DMS153 (cell line): ENCODE results near the gene GATB.

Experiments
- DNase-seq: peaks from one replicate; lab custom pipeline; 2025; lab: John Stamatoyannopoulos, UW

Gene GATB

DNA sequence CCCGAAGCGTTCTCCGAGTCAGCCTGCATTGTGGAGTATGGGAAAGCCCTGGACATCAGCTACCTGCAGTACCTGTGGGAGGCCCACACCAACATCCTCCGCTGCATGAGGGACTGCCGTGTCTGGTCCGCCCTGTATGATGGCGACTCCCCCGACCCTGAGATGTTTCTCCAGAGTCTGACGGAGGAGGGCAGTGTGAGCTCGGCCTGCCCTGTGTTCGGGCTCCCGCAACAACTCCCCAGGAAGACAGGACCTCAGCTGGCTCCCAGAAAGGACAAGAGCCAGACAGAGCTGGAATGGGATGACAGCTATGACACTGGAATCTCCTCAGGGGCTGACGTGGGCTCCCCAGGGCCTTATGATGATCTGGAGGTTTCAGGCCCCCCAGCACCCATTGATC lies 111.3 kb downstream of the GATB start:
- no peak for DNase-seq

DNA sequence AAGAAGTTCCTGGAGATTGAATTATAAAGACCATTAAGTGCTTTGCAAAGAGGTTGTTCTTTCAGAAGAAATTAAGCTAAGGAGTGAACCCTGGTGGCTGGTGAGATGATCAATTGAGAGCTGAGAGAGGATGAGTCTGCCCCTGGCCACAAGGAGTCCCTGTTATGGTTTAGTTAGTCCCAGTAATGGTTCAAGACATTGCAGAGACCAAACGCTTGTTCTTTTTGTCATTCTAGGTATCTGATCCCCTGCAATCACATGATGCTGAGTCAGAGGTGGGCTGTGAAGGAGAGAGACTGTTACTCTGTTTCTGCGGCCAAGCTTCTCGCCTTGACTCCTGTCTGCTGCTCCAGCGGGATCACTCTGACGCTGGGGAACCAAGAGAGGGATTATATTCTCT lies 114.5 kb downstream of the GATB start:
- no peak for DNase-seq

- DNase-seq, result no peak
These were observed 116.2 kb downstream of the GATB start for GRCh38 chr4:151644622-151645021.

- no peak for DNase-seq
These were observed 117.2 kb downstream of the GATB start for GRCh38 chr4:151643564-151643963.

DNA sequence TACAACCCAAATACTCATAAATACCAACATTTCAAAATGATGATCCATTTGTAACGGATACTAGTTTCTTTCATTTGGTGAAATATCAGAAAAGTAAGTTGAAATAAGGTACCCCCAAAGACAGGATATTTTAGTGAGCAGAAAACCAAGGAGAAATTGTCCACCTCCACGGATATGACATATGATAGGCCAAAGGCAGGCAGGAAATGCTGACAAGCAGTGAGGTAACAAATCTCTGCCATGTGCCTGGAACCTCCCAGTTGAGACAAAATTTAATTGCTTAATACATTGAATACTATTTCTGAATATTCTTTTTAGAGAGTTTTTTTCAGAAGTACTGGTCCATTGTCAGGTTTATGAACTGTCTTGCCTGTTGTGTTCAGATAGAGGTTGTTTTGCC lies 118.8 kb downstream of the GATB start:
- DNase-seq, result no peak

DNA sequence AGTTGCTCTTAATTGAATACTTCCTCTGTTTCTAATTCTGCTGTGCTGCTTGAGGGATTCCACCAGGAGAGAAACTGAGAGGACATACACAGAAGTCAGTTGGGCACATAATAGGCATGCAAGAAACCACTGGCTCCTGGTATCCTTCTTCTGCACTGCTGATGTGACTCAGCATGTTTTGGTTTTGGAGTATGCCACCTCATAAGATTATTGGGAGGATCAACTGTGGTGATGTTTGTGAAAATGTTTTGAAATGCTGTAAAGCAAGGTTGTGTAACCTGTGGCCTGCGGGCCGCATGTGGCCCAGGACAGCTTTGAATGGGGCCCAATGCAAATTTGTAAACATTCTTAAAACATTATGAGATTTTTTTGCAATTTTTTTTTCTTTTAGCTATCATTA lies 119.6 kb downstream of the GATB start:
- no peak for DNase-seq

GRCh38 chr4:151640381-151640780 lies 120.4 kb downstream of the GATB start:
- no peak for DNase-seq

GRCh38 chr4:151638295-151638858 lies 122.4 kb downstream of the GATB start:
- no peak for DNase-seq

DNA sequence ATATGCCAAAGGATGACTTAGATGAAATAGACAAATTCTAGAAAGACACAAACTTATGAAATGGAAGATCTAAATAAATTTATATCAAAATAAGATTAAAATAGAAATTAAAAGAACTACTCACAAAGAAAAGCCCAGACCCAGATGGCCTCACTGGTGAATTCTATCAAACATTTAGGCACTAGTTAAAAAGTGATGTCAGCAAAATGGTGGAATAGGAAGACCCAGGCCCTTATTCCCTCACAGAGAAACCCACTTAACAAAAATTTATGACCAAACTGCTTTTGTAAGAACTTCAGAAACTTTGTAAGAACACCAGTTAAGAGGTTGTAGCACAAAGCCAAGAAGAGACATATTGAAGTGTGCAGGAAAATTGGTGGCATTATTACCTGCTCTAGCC lies 129.5 kb downstream of the GATB start:
- no peak for DNase-seq

GRCh38 chr4:151629097-151629783 lies 131.6 kb downstream of the GATB start:
- DNase-seq, result no peak

GRCh38 chr4:151628001-151628608 lies 132.7 kb downstream of the GATB start:
- DNase-seq, result no peak

DNA sequence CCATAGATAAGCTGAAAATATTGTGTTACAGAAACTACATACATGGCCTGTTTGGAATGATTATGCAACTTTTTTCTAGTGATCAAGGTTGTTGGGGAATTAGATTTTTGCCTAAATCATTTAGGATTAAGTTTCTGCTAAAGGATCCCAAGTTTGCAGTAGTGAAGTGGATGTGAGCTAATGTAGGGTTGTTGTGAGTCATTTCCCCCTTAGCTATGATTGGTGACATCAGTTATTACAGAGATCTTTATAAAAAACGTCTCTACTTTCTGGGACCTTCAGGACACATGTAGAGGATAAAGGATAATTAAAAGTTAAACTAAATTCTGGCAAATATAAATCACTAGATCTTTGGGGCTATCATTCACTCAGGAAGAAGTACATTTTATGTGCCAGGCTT lies 133.3 kb downstream of the GATB start:
- no peak for DNase-seq

DNA sequence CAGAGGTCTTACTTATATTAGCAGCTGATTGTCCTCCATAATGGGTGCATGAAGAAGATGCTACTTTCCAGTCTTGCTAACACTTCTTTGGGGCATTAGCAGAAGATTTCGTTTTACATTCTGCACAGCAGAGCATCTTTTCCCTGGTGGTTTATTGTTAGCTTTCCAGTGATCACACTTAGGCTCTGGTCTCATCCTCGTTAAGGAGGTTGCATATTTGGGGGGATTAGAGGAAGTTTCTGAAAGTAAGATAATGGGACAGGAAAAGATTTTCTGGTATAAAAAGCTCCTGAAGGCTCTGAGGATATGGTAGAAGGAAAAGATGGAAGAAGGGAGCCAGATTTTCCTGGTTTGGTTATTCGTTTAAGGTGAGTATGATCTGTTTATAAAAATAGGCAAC lies 134.1 kb downstream of the GATB start:
- DNase-seq, result no peak

DNA sequence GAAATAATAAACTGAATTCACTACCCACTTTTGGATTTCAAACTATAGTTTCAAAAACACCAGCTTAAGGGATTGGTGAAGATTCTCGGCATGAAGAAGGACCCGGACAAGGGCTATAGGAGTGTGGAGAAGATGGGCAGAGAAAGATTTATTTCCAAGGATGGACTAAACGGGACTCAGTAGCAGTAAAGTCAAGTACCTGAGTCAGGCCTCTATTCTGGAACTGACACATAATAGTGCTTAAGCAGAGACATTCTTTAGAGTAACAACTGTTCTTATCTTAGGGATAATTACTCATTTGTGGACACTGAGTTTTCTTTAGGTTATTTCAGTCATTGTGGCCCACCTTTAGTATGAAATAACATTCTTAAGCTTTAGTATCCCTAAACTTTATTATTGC lies 134.6 kb downstream of the GATB start:
- DNase-seq, result no peak

DNA sequence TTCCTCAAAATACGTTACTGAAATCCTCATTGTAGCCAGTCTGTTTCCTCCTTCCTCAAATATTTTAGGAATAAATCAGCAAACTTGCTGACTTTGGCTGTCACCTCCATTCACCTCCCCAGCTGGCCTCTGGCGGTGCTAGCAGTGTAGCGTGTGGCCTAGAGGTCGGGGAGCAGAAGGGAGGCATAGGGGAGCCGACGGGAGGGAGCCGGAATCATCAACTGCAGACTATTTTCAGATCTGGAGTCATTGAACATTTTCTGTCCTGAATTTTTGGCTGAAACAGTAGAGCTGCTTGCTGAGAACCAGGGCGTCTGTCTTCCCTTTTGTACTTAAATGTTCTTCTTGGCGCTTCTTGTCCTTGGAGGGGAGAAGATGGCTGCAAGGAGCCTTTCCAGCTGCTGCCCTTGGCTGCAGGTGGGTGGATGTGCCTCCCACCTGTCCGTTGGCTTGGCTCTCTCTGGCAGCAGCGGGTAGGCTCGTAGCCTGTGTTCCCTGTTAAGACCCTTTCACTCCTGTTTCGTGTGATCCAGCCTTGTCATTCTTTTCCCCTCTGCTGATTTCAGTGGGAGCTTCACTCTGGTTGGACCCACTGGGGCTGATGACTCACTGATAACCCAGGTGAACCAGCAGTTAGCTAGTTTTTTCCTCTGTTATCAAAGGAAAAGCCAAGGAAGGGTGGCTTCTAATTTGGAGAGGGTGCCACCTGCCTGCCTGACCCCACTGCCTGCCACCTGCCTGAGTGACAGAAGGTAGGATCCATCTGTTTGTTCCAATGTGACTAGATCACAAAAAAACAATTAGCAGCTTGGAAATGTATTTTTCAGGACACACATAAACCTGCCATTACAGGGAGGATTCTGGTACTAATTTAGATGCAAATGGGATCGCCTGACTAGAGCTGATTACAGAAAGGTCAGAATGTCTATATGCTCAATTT lies 135.9 kb downstream of the GATB start:
- no peak for DNase-seq
